Fibroblast of skin of abdomen (primary cell): ENCODE data around the gene ATP6AP1.
"Not testable (repeated sequence)": the region's sequence is repeated elsewhere in the genome, so short reads cannot be mapped to it uniquely, and the experiment has no call there.

Source experiments
- DNase-seq: peaks from one replicate; pipeline ENCODE4 v3.0.0-alpha.2; 2013

Gene ATP6AP1

GRCh38 chrX:154399527-154400368 is 28.7 kb upstream of the ATP6AP1 start:
- no peak for DNase-seq

GRCh38 chrX:154400369-154400817 is 28.1 kb upstream of the ATP6AP1 start:
- DNase-seq: not testable (repeated sequence)

DNA sequence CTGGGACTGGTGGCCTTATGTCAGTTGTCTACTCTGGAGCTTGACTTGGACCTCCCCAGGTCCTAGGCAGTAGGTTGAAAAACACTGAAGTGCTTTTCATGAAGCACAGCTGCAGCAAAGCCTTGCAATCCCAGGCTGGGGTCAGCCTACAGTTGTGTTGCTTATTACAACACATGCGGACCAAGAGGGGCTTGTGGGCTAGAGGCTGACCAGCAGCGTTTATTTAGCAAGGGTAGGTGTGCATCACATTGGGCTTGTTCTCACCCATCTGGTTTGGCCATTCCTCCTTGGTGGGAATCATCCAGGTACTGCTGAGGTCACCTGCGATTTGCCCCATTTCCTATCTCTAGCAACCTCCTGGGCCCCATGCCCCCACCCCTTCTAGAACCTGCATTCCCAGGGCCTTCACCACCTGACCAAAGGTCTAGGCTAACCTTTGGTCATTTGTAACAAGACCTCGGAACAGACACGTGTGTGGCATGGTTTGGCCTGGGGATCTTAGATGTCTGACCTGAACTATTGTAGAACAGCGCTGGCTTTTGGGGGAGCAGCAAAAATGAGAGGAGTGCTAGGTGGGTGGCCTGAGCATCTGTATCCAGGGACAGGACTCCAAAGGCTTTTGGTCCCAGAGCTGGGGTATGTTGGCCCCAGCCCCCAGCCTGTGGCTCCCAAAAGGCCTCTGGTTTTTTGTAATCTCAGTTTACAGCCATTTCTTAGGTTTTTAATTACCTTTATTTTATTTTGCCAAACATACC is 27.3 kb upstream of the ATP6AP1 start:
- peak; percentile 37 for DNase-seq

GRCh38 chrX:154401918-154402621 is 26.4 kb upstream of the ATP6AP1 start:
- DNase-seq: peak; percentile 21

DNA sequence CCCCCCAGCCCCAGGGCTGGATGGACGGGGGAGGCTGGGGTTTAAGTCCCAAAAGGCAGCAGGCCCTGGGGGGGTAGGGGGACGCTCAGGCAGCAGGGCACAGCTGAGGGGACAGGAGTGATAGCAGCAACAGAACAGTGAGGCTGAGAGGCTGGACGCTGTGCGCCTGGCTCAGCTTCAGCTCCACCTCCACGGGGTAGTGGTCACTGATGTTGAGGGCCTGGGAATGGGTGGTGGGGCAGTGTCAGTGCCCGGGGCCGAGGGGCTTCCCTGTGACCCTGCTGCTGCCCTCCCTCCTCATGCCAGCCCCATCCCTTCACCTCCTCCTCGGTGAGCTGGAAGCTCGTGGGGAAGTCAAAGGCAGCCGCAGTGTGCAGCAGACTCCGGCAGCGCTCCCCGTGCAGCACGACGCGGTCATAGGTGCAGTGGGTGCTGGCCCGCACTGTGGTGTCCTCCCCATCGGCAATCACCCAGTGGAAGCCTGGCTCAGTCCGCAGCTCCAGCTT is 25.8 kb upstream of the ATP6AP1 start:
- DNase-seq: no peak

- DNase-seq: no peak
Measured at GRCh38 chrX:154403192-154403591, 25.3 kb upstream of the ATP6AP1 start.

DNA sequence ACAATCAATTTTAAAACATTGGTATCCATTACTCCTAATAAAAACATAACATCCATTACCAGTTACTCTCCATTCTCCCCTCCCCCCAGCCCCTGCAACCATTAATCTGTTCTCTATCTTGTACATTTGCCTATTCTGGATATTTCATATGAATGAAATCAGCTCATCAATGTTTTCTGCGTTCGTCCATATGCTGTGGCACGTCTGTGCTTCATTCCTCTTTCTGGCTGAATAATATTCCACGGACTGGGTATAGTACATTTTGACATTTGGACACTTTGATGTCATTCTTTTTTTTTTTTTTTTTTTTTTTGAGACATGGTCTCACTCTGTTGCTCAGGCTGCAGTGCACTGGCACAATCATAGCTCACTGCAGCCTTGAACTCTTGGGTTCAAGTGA is 24.6 kb upstream of the ATP6AP1 start:
- no peak for DNase-seq

- DNase-seq: no peak
Measured at GRCh38 chrX:154404625-154405192, 23.8 kb upstream of the ATP6AP1 start.

GRCh38 chrX:154408659-154409221 is 19.7 kb upstream of the ATP6AP1 start:
- DNase-seq: no peak

DNA sequence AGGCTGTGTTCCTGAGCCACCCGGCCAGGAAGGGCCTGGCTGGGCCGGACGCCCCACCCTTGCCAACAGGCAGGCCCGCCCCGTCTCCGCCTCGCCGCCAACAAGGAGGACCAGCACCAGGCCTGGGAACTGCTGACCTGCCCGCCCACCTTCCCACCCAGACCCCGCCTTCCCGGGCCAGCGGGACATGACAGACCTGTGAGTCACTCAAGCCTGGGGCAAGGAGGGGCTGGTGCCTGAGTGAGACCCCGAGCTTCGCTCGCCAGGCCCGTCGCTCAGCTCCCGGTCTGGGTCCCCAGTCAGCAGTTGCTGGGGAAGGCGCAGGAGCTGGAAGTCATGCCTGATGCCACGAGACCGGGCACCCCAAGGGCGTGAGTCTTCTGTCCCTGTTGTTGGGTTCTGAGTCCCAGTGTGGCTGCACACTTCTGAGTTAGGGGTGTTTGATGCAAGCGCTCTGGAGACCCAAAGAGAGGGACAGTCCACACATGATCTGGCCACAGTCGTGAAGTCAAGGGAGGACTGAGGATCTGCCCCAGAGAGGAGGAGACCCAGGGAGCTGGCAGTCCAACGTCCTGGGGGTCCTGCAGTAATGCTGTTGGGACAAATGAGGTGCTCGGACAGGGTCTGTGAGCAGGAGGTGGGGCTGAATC is 19.1 kb upstream of the ATP6AP1 start, which contains the start of gene DNASE1L1:
DNASE1L1 (minus strand) TSS at position 33 of the 650 bp plus-strand sequence. CDS start 3,686 bp downstream, outside the sequence.
- peak; percentile 79 for DNase-seq

GRCh38 chrX:154411981-154412340 is 16.5 kb upstream of the ATP6AP1 start:
- no peak for DNase-seq

DNA sequence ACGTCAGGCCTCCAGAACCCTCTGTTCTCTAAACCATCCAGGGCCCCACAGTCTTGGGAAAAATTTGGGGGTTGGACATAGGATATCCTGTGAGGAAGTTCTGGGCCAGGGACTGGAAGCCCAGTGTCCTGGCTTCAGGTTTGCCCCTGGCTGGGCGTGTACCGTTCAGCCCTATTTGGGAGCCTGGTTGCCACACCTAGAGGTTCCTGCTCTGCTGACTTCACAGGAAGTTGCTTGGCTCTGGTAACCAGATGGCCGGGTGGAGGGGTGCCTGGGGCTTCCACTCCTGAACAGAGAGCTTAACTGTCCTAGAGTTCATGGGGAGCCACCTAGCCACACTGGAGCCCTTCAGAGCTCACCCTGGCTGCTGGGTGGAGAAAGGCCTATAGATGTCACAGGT is 16.0 kb upstream of the ATP6AP1 start:
- no peak for DNase-seq

DNA sequence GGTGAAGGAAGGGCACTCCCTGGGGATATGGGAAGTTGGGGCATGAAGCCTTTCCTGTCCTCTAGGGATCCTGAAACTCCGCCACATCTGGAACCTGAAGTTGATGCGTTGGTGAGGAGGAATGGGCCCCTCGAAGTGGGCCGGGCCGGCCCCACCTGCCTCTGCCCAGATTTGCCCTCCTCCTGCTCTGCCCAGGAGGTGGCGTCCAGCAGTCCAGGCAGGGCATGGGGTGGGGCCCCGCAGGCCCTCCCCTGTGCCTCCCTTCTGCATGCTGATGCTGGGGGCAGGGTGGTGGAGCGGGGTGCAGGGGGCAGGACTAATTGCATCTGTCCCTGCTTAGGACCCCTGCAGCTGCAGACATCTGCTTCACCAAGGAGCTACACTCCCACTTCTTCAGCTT is 15.3 kb upstream of the ATP6AP1 start:
- DNase-seq: no peak

DNA sequence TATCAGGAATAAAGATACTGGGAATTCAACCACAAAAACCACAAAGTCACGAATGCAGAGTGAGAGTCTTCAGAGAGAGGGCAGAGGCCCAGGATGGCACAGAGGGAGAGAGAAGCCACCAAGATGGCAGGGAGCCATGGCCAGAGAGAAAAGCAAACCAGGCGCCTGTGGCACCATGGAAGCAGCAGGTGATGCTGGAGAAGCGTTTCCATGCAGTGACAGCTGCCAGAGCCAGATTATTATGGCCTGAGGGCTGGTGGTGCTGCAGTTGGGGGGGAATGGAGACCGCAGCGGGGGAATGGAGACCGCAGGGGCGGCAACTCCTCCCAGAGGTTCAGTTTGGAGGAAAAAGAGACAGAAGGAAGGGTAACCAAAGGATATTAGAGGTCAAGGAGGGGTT is 11.3 kb upstream of the ATP6AP1 start:
- no peak for DNase-seq

DNA sequence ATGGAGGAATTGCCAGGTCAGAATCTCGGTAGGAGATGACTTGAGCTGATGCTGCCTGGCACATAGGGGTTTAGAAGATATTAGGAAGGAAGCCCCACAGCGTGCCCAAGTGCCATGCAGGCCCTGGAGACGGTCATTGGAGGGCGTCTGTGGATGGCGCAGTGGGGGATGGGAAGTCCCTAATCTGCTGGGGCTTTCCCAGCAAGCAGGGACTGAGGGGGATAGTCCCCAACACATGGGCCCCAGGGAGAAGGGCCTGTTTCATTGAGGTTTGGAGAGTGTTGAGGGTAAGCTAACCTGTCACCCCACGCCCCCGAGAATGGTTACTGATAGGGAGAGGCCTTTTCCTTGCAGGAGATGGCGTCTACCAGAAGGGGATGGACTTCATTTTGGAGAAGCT is 9.3 kb upstream of the ATP6AP1 start:
- no peak for DNase-seq

DNA sequence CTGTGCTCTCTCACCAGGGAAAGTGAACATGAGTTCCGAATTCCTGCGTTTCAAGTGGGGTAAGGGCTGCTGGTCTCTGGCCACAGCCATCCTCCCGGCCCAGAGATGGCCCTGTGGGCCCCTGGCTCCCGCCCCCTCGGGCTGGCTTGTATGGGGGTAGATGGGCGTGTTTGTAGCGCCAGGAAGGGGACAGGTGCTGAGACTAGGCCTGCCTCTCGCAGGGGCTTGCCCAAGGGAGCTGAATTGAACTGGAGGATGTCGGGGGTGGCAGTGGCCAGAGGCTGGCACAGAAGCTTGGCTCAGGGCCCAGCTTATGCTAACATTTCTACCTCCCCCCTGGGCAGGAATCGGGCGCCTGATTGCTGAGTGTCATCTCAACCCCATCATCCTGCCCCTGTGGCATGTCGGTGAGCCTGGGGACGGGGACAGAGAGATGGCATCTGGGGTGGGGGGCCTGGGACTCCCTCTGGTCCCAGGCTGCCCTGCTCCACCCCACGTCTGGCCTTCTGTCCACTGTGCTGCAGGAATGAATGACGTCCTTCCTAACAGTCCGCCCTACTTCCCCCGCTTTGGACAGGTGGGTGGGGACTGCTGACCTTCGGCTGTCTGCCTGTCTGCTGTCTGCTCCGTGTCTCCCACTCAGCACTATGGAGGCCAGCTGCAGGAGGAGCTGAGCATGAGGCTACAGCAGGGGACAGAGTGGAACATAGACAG is 8.6 kb upstream of the ATP6AP1 start:
- DNase-seq: no peak

GRCh38 chrX:154420402-154420756 is 8.1 kb upstream of the ATP6AP1 start:
- DNase-seq: no peak

DNA sequence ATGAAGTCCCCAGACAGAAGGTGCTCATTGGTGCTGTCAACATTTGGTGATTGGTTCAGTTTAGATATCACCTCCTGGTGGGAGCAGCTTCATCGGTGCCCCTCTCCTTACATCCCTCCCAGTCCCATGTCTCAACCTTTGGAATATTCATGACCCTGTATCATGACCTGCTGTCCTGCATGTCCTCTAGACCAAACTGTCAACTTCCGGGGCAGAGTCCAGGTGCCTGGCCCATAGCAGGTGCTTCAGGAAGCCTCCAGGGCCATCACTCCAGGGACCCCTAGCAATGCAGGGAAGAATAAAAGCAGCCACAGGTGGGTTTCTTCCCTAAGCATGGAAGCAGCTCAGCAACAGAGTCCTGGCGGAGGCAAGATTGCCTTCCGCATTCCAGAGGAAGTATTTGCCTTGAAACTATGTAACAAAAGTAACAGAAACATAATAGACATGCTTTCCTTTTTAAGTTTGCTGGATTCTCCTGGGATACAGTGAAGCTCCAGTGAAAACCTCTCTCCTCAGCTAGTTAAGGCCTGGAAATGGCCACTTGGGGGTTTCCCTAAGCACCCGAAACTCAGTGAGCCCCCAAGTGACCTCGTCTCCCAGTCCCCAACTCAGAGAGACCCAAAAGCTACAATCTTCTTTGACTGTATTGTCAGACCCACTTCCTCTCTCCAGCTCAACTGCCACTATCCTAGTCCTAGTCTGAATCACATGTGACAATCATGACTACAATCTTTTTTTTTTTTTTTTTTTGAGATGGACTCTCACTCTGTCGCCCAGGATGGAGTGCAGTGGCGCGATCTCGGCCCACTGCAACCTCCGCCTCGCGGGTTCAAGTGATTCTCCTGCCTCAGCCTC is 1.3 kb upstream of the ATP6AP1 start:
- DNase-seq: no peak

- DNase-seq: no peak
Measured at GRCh38 chrX:154429711-154430110, 1.2 kb downstream of the ATP6AP1 start.

DNA sequence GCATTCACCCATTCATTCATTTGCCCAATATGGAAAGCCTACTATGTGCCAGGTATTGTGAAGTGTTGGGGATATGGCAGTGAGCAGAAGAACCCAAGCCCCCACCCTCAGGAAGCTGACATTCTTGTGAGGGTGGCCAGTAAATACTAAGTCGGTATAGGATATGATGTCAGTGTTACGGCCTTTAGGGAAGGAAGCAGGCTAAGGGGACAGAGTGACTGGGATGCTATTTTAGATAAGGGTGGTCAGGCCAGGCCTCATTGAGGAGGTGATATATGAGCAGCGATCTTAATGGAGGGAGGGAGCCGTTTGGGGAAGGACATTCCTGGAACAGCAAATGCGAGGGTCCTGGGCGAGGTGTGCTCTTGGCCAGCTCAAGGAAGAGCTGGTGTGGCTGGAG is 2.0 kb downstream of the ATP6AP1 start:
- no peak for DNase-seq
